HG03520 (cell line): ENCODE data around the gene DYRK1B.
A peak's percentile ranks its signal among the peaks of the same experiment; 100 is the strongest.

Experiments used
- ATAC-seq: cut with Tn5 transposase; IDR thresholded peaks from one replicate; pipeline ENCODE4 v1.9.1; 2021; ENCODE audit warnings: mild to moderate bottlenecking, moderate library complexity; ENCODE audit not compliant: unreplicated experiment

DYRK1B gene

DNA sequence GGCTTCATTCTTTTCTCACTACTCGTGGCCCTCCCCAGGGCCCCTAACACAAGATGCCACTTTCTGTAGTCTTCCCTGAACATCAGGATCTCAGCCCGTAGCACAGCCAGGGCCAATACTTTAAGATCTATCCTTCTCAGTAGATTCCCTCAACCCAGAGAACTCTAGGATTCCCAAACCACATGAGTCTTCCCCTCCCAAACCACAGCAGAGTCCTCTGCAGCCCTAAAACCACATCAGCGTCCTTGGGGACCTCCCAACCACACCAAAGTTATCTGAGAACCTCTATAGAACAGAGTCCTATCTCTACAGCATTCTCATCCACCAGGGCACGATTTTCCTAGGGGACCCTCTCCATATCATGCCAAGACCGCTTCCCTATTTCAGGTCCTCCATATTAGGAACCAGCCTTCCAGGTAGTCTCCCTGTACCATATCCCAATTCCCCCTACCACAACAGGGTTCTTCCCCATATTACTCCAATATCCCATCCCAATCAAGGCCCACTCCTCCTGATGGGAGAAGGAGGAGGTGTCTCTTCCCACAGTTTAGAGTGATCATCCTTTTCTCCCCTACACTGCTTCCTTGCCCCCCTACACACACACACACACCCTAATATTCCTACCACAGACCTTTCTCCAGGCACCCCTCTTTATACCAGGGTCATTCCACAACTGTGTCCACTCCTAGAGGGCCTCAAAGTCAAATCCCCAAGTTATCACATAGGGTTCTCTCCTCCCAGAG lies 1.4 kb downstream of the DYRK1B start:
- ATAC-seq: no peak

DNA sequence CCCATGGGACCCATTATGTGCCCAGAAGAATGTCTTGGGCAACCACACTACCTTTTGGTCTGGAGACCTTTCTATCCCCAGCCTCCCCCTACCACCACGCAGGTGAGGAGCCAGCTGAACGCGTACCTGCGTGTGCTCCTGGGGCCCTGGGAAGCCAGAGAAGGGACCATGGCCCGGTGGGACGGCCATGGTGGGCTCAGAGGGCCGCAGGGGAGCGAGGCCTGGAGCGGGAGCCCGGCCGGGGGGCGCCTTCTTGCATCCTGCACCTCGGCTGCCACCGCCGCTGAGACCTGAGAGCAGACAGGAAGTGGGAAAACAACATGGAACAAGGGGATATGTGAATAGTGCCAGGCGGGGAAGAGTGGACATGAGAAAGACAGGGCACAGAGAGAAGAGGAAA lies 2.3 kb downstream of the DYRK1B start:
- no peak for ATAC-seq

DNA sequence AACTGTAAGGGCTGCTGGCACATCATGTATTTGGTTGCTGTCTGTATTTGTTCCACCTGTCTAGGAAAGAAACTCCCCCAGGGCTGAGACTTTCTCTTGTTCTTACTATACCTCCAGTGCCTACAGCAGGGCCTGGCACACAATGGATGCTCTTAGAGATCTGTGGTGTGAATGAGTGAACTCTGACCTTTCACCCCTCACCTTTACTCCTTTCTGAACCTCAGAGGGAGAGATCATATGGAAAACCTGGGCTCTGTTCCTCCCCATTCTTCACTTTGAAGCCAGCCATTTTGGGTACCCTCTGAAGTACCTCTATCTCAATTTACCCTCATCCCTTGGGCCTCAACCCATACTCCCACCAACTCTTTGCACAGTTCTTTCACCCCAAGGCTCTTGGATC lies 3.1 kb downstream of the DYRK1B start:
- no peak for ATAC-seq

DNA sequence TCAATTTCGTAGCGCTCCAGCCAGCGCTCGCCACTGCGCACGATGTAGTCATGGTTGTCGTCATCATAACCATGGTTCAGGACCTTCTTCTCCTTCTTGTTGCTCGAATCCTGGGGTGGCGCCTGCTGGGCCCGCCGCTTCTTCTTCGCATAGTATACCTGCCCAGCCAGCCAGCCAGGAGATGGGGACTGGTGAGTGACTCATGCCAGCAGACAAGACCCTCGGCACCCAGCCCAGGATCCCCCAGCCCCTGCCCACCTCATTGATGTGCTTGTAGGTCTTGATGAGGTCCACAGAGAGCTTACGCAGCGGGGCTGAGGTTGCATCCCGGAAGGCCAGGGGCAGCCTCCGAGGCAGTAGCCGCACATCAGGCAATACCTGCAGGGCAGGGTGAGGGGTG lies 3.6 kb downstream of the DYRK1B start:
- no peak for ATAC-seq

DNA sequence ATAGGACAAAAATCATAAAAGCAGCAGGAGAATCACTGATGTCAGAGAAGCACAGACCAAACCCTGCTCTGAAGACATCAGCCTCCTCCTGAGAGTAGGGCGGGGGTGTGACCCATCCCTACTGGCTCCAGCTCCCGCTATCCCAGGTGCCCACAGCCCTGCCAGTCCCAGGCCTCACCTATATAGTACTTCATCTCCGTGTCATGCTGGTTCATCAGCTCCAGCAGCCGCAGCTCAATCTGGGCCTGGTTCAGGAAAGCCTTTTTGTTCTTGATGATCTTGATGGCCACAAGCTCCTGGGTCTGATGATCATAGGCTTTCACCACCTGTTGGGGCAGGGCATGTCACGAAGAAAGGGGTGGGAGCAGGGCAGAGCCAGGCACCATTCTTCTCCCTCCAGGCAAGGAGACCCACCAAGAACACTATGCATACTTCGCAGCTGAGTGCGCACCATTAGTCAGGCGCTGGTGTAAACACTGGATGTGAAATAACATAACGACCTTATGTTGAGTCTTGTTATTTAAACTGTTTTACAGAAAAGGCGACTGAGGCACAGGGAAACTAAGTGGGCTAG lies 4.2 kb downstream of the DYRK1B start:
- ATAC-seq: no peak

DNA sequence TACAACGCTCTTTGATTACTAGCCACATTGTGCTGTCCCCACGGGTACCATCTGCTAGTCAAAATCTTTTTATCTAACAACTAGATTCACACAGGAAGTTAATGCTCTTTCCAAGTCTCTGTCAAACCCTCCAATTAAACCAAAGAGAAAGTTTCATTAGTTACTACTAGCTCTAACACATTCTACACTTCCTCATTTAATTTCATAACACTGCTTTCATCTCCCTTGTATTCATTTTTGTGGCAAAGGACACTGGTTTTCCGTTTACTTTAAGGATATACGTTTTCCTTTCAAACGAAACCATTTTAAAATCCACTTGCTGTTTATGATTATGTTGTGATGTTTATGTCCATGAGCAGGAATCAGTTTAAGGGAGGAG lies 5.3 kb downstream of the DYRK1B start:
- no peak for ATAC-seq

DNA sequence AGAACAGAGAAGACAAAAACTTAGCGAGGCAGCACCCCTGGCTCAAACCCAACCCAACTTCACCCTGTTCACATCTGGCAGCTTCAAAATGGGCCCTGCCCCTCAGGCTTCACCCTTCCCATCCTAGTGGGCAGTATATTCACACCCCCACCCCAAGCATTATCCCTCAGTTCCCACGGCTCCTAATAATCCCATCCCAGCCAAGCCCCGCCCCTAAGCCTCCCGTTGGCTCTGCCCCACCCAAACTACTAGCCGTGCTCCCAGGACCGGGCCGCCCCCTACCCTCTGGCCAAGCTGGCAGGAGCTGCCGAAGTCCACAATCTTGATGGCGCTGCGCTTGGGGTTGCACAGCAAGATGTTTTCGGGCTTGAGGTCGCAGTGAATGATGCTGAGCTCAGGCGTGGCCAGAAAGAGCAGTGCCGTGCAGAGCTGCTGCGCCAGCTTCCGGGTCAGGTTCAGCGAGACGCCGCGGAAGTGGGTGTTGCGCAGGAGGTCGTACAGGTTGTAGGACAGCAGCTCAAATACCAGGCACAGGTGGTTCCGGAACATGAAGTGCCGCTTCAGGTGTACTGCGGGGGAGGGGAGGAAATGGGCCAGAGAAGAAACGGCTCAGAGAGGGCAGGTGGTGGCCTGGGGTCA lies 5.8 kb downstream of the DYRK1B start:
- no peak for ATAC-seq

DNA sequence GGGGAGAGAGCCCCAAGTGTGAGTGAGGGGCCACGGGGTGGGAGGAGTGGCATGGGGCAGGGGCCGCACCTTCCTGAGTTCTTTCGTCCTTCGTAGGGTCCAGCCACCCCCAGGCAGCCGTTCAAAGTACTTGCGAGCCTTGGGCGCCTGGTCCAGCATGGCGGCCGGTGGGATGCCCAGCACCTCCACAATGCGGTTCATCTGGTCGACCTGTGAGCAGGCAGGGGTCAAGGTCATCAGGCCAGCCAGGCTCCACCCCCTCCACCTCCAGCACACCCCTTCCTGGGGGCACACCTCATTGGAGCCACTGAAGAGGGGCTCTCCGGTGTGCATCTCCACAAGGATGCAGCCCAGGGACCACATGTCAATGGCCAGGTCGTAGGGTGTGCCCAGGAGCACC lies 6.7 kb downstream of the DYRK1B start:
- no peak for ATAC-seq

DNA sequence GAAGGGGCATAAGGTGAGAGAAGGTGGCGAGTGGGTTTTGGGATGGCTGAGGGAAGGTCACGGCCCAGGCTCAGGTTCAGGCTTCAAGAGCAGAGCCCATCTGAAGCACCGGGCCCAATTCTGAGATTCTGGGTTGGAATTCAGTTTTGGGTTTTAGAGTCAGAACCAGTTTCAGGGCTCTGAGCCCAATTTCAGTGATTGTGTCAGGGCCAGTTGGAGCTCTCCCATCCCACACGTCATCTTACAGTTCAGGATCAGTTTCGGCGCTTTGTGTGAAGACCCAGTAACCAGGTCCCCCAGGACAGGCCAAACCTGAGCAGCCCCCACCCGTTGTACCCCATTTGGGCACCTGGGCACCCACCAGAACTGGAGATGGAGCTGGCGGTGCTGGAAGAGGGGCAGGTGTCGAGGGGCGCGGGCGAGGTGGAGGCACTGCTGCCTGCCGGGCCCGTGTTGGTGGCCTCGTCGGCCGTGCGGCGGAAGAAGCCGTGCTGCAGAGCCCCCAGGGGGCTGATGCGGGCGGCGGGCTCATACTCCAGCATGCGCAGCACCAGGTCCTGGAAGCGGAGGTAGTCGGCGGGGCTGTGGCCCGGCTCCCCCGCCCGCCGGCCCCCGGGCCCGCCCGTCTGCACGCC lies 7.5 kb downstream of the DYRK1B start:
- ATAC-seq: no peak

DNA sequence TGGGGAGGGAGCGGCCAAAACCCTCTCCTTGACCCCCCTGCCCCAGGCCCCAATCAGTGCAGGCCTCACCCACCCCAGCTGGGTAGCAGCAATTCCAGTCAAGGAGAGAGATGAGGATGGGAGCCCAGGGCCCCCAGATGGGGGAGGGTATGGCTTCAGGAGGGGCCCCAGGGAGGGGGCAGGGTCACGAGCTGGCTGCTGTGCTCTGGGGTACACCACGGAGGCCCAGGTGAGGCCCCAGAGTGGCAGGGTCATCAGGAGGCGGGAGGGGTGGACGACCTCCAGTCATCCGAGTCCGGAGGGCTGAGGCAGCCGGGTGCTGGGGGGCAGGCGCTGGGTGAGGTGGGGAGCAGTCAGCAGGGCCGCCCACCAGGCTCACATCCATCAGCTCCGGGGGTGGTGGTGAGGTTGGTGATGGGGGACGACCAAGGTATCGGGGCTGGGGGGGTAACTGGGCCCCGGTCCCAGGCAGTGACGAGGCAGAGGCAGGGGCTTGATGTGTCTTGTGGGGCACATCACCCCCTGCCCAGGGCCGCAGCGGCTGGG lies 8.4 kb downstream of the DYRK1B start:
- no peak for ATAC-seq

DNA sequence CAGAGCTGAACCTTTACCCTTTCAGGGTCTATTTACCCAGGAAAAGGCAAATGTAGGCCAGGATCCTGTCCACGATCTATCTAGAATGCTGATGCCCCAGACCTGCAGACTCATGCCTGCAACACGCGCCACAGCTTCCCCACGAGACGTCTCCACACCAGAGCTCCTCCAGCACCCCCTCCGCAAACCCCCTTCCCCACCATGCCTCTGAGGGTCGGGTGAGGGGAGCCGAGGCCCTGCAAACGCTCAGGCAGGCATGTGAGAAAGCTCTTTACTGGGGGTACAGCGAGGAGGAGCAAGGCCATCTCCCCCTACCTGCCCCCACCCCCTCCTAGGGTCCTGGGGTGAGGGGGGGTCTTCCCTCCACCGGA lies 8.9 kb downstream of the DYRK1B start:
- no peak for ATAC-seq

DNA sequence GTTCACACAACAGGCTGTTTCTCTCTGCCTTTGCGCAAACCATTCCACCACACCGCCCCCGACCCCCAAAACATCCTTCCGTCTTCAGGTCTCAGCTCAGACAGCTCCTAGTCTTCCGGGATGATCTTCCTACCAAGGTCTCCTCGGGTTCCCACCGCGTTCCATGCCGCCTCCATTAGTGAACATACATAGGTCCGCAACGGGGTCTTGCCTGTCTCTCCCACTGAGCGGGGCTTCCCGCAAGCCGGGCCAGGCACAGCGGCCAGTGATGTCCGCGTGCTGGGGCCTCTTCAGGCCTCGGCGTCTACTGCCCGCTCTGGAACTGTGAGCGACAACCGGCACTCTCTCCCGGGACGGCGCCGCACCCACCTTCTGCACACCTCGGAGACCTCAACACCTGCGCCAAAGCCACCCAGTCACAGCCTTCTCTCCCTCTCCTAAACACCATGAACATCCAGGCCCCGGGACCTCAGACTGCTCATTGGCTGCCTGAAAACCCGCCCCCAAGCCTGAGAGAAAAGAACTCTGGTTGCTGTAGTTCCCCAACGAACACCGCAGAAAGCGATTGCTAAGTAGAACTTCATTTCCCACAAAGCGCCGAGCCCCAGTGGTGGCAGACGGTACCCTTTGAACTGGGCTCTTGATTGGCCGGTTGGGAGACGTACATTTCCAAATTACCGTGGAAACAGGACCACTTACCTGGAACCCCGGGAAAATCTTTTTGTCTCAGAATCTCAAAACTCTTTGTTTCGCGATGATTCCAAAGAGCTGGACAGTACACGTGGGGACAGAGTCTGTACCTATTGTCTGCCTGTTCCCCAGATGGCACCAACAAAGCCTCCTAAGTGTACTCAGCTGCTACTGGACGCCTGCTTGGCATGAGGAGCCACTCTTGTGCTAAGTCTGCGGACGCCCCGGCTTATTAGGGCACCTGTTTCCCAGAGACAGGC lies 9.5 kb downstream of the DYRK1B start:
- peak; percentile 57 for ATAC-seq

DNA sequence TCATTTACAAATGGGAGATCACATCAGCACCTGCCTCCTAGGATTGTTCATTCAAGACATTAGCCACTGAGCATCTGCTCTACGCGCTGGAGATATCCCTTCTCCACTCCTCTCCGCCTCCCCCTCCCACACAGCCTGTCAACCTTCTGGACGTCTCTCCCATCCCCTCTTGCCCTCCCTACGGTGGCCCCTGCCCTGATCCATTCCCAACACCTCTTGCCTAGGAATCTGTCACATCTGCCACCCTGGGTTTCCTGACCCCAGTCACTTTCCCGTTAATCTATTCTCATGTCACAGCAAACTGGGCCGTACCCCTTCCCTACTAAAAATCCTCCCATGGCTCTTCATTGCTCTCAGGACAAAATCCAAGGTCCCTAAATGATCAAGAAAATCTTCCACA lies 10.3 kb downstream of the DYRK1B start:
- no peak for ATAC-seq

DNA sequence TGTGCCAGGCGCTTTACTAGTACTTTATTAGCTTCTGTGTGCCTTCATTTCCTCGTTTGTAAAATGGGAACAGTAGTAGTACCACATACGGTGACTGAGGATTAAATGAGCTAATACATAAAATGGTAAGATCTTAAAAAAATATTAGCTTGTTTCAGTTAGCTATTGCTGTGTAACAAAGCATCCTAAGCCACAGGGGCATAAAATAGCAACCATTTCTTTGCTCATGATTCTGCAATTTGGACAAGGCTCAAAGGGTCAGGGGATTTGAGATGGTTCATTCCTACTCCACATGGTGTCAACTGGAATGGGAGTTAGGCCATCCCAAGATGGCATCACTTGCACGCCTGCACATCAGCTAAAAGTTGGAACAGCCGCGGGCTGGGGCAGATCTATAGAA lies 13.3 kb downstream of the DYRK1B start:
- no peak for ATAC-seq

DNA sequence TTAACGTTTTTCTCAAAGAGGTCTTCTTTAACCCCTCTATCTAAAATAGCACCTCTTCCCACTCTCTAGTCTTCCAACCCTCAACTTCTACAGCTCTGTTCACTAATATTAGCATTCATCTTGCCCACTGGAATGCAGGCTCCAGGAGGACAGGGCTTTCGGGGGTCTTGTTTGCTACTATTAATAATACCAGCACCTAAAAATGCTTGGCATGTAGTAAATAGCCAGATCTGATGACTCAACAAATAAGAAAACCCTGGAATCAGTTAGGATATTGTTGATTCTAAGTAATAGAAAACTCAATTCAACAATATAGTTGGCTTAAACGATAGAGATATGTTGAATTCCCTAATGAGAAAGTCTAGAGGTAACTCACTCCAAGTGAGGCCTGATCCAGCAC lies 14.2 kb downstream of the DYRK1B start:
- no peak for ATAC-seq

DNA sequence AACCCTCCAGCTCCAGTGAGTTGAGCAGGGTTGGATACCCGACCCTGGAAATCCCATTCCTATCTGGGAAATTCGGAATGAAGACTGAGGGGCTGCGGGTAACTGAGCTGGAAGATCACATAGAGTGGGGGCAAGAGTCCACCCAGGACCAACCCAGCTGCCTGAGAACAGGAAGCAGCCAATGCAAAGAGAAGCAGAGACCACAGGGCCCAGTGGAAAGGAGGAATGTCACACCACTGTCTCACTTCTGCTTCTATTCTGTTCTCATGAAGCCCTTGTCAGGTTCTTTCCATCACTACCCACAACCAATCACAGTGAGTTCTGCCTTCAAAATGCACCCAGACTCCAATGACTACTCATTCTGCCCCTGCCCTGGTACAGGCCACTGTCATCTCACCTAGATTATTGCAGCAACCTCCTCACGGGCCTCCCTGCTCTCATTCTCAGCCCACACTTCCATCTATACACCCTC lies 15.3 kb downstream of the DYRK1B start:
- peak; percentile 43 for ATAC-seq

DNA sequence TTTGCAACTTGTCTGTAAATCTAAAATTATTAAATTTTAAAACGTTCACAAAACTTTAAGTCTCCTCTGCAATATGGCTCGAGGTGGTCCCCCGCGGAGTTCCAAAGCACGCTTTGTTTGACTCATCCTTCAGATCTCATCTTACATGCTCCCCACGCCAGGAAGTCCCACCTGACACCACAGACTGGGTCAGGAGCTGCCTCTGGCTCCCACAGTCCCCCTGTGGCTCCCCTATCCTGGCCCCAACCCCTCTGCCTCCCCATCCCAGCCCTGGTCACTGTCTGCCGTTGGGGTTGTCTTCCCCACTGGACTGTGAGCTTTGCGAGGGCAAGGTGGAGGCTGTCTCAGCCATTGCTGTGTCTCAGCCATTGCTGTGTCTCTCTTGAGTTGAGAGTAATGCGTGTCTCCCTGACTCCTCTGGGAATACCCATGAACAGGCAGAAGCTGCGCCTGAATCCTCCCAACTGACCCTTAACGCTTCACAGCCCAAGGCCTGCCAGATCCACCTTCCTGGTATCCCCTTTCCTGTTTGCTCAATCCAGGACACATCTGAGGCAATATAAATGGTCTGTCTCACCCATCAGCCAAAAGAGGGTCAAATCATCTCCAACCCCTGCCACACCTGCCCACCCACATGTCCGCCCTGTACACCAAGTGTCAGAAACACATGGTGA lies 15.9 kb downstream of the DYRK1B start:
- no peak for ATAC-seq

DNA sequence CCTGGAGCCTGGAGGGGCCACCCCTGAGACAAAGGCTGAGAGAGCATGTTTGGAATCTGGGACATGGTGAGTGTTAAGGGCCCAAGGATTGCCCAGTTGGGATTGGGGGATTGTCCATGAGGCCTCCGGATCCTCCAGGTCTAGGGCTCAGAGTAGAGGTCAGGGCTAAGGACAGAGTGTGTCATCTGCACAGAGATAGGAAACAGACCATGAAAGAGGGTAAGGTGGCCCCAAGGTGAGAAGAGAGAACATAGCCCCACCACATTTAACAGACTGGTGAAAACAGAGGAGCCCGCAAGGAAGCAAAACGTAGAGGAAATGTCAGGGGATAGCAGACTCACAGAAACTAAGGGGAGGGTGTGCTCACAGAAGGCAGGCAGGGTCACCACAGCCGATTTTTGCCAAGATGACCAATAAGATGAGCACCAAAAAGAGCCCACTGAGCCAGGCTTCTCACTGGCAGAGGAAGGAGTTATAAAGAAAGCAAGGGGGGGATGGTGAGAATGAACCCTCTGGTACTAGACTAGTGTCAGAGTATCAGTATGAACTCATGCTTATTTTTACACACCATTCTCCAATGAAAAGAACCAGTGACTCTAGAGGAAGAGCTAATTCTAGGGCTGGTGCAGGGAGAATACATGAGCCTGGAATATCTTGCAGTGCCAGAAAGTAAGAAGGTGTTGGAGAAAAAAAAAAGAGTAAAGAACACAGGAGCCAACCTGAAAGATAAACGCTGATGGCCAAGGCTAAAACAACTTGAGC lies 17.5 kb downstream of the DYRK1B start:
- no peak for ATAC-seq

DNA sequence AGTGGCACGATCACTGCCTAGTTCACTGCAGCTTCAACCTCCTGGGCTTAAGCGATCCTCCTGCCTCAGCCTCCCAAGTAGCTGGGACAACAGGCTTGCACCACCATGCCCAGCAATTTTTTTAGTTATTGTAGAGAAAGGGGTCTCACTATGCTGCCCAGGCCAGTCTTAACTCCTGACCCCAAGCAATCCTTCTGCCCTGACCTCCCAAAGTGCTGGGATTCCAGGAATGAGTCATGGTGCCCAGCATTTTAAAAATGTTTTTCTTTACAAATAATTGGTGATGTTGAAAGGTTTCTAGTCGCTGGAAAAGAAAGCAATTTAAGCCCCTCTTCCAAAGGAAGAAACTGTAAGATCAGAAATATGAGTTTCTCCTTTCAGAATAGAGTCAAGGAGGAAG lies 19.4 kb downstream of the DYRK1B start:
- ATAC-seq: no peak
